ENCODE results near the gene CADPS.

Gene CADPS

GRCh38 chr3:62888180-62888579 lies 13.0 kb upstream of the CADPS start:
- TF ChIP-seq GATA3 (IDR thresholded peaks at IDR 0.05; ENCODE audit: low read depth, low read length) (no peak), GATA2 (IDR thresholded peaks at IDR 0.05; ENCODE audit: low read depth, low read length) (no peak)

GRCh38 chr3:62885136-62885535 lies 9.9 kb upstream of the CADPS start:
- TF ChIP-seq GATA2 (IDR thresholded peaks at IDR 0.05; ENCODE audit: low read depth, low read length): no peak
- no peak for TF ChIP-seq GATA3 (IDR thresholded peaks at IDR 0.05; ENCODE audit: low read depth, low read length)

DNA sequence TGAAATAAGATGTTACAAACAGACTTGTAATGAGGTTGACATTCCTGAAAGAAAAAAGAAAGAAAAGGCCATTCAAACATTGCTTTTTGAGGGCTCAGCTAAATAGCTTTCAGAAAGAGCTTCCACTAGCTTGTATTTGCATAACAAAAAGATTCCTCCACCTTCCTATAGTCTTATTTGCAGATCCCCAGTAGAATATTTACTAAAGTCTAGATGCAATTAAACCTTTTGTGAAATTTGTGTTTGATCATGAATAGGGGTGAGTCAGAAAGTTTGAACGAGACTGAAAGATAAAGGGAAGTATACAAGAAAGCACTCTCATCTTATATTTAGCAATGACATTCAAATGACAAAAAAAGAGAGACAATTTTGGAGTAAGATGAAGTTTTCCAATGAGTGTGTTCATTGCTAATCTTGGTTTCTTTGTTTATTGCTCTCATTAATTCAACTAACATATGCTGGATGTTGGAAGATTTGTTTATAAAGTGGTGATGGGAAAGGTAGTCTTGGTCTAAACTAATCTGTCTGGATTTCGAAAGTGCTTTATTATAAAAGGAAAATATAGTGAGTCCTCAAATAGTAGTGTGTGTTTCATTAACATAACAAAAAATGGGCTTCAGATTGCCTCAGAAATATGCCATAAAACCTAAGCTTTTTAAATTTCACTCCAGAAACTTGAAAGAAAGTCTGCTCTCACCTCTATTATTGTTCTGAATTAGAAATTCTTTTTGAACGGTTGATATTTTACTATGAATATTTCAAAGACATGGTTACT lies 9.1 kb upstream of the CADPS start:
- TF ChIP-seq GATA2 (IDR thresholded peaks at IDR 0.05; ENCODE audit: low read depth, low read length): no peak
- no peak for TF ChIP-seq GATA3 (IDR thresholded peaks at IDR 0.05; ENCODE audit: low read depth, low read length)

DNA sequence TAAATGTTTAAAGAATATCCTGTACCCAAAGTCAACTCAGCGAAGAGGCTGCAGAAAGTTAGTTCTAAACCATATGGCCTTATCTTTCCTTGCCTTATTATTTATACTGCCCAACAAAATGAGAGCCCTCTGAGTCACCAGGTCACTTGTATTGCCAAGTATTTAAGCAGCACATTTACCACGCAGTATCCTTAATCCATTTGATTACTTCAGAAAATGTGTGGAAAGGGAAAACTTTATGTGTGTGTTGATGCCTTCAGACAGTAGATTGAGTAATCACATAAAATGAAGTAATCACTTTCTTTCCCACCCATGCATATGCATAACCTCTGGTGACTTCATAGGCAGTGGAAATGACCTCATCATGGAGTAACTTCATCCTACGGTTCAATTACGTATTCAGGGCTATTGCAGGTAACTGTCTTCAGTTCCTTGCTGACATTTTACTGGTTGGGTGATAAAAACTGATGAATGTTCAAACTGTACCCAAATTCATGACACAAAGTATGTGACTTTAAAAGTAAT lies 7.5 kb upstream of the CADPS start:
- TF ChIP-seq GATA2 (IDR thresholded peaks at IDR 0.05; ENCODE audit: low read depth, low read length) (no peak), GATA3 (IDR thresholded peaks at IDR 0.05; ENCODE audit: low read depth, low read length) (no peak)

DNA sequence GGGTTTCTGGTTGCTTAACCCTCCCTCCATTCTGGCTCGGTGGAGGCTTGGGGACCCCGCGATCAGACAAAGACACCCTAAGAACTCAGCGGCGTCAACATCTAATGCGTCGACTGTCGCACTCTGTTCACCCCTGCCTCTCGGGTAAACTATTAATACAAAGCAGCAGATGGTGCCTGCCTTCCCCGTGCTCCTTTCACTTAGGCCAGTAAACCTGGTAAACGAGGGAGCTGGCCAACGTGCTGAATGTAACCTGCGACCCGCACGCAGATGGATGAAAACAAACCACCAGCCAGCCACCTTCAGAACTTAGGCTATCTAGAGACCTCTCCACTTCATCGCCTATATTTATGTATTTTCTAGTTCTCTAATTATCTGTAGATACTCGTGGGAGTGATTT lies 848 bp upstream of the CADPS start:
- no peak for TF ChIP-seq GATA2 (IDR thresholded peaks at IDR 0.05; ENCODE audit: low read depth, low read length)
- TF ChIP-seq GATA3 (IDR thresholded peaks at IDR 0.05; ENCODE audit: low read depth, low read length): no peak

GRCh38 chr3:62875558-62876002 lies 364 bp upstream of the CADPS start:
- no peak for TF ChIP-seq GATA3 (IDR thresholded peaks at IDR 0.05; ENCODE audit: low read depth, low read length)
- no peak for TF ChIP-seq GATA2 (IDR thresholded peaks at IDR 0.05; ENCODE audit: low read depth, low read length)

- TF ChIP-seq GATA2 (IDR thresholded peaks at IDR 0.05; ENCODE audit: low read depth, low read length) (no peak), GATA3 (IDR thresholded peaks at IDR 0.05; ENCODE audit: low read depth, low read length) (no peak)
Measured at GRCh38 chr3:62873761-62874710, 1.2 kb downstream of the CADPS start.

- TF ChIP-seq GATA3 (IDR thresholded peaks at IDR 0.05; ENCODE audit: low read depth, low read length): no peak
- TF ChIP-seq GATA2 (IDR thresholded peaks at IDR 0.05; ENCODE audit: low read depth, low read length): peak; percentile 55
Measured at GRCh38 chr3:62873451-62873760, 1.8 kb downstream of the CADPS start.

DNA sequence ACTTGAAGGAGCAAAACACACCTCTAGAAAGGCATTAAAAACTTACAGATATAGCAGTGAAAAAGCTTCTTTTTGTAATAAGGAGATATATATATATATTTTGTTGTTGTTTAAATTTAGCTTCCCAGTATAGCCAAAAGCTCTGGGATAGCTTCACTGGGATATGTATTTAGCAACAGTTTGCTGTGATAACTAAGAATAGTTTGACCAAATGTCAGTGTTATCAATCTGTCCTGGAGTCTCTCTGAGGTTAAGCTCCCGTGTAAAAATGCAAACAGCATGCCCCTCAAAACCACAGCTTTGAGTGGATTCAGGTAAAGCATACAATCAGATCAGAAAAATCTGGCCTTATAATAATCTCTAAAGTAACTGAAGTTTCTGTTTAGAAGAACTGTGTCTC lies 2.9 kb downstream of the CADPS start:
- TF ChIP-seq GATA3 (IDR thresholded peaks at IDR 0.05; ENCODE audit: low read depth, low read length) (no peak), GATA2 (IDR thresholded peaks at IDR 0.05; ENCODE audit: low read depth, low read length) (no peak)

- TF ChIP-seq GATA2 (IDR thresholded peaks at IDR 0.05; ENCODE audit: low read depth, low read length): no peak
- no peak for TF ChIP-seq GATA3 (IDR thresholded peaks at IDR 0.05; ENCODE audit: low read depth, low read length)
Measured at GRCh38 chr3:62870321-62870720, 4.9 kb downstream of the CADPS start.

GRCh38 chr3:62863648-62864047 lies 11.6 kb downstream of the CADPS start:
- TF ChIP-seq GATA3 (IDR thresholded peaks at IDR 0.05; ENCODE audit: low read depth, low read length): no peak
- TF ChIP-seq GATA2 (IDR thresholded peaks at IDR 0.05; ENCODE audit: low read depth, low read length): no peak

- TF ChIP-seq GATA3 (IDR thresholded peaks at IDR 0.05; ENCODE audit: low read depth, low read length): no peak
- TF ChIP-seq GATA2 (IDR thresholded peaks at IDR 0.05; ENCODE audit: low read depth, low read length): no peak
Measured at GRCh38 chr3:62859203-62859791, 15.9 kb downstream of the CADPS start.

DNA sequence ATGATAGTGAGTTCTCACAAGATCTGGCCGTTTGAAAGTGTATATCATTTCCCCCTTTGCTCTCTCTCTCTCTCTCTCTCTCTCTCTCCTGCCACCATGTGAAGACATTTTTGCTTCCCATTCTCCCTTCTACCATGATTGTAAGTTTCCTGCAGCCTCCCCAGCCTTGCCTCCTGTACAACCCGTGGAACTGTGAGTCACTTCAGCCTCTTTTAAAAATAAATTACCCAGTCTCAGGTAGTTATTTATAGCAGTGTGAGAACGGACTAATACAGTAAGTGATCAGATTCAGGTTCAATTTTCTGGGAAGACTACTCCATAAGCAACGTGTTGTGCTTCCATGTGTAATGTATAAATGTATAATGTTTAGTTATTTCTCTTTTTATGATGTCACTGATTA lies 29.2 kb downstream of the CADPS start:
- TF ChIP-seq GATA3 (IDR thresholded peaks at IDR 0.05; ENCODE audit: low read depth, low read length) (no peak), GATA2 (IDR thresholded peaks at IDR 0.05; ENCODE audit: low read depth, low read length) (no peak)

DNA sequence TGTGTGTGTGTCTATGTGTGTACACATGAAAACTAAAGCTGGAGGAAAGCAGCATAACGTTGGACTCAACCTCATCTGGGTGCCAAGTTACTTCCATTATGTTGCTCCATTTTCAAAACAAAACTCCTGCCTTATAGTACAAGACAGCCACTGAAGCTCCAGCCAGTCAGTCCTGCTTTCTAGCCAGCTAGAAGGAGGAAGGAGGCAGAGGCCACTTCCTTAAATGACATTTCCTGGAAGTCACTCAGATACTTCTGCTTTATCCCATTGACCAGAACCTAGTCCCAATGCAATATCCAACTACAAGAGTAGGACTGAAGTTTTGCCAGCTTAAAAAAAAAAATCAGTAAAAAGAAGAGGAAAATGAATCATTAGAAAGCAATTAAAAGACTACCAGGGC lies 31.7 kb downstream of the CADPS start:
- TF ChIP-seq GATA3 (IDR thresholded peaks at IDR 0.05; ENCODE audit: low read depth, low read length) (no peak), GATA2 (IDR thresholded peaks at IDR 0.05; ENCODE audit: low read depth, low read length) (no peak)

Data from SH-SY5Y (cell line).